ENCODE data around the gene HSF2BP.
"Not testable (repeated sequence)": the region's sequence is repeated elsewhere in the genome, so short reads cannot be mapped to it uniquely, and the experiment has no call there.

DNA sequence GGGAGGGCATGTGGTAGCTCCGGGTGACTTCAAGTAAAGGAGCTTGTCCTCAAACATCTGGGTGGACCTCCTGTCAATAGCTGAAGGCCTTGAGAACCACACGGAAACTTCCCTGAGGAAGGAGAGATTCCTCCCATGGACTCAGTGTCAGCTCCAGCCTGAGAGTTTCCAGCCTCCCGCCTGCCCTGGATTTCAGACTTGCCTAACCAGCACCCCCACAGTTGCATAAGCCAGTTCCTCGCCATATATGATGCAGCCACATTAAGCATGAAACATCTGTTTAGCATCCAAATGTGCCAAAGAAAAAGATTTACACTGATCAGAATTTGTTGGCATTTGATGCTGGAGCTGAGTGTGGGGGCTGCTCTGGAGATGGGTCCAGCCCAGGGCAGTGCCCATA lies 148.1 kb downstream of the HSF2BP start:
- not testable (repeated sequence) for TF ChIP-seq POLR2A (IDR thresholded peaks at IDR 0.05; ENCODE audit: extremely low read depth, insufficient read length); MYC (IDR thresholded peaks at IDR 0.05; ENCODE audit: low read depth, low read length)
- TF ChIP-seq, protein P1, sequence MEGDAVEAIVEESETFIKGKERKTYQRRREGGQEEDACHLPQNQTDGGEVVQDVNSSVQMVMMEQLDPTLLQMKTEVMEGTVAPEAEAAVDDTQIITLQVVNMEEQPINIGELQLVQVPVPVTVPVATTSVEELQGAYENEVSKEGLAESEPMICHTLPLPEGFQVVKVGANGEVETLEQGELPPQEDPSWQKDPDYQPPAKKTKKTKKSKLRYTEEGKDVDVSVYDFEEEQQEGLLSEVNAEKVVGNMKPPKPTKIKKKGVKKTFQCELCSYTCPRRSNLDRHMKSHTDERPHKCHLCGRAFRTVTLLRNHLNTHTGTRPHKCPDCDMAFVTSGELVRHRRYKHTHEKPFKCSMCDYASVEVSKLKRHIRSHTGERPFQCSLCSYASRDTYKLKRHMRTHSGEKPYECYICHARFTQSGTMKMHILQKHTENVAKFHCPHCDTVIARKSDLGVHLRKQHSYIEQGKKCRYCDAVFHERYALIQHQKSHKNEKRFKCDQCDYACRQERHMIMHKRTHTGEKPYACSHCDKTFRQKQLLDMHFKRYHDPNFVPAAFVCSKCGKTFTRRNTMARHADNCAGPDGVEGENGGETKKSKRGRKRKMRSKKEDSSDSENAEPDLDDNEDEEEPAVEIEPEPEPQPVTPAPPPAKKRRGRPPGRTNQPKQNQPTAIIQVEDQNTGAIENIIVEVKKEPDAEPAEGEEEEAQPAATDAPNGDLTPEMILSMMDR (IDR thresholded peaks at IDR 0.05; ENCODE audit: low read depth, low read length): not testable (repeated sequence)

Measured in NB4 (cell line).